ENCODE measurements around the gene PCSK6. TPM values are rescaled to one million over a fixed set of nuclear protein-coding genes. Genes with fewer than 3 reads are reported as not detected.
A peak's percentile ranks its signal among the peaks of the same experiment; 100 is the strongest.

Gene PCSK6
- total RNA-seq, 2 experiments from 2014 or later, result 0.28 TPM; not detected in 1

GRCh38 chr15:101500865-101501551, 11.5 kb upstream of the PCSK6 start:
- Histone ChIP-seq H3K4me3 (ENCODE audit: low read length) (no peak overlapping the region), H3K4me1 (ENCODE audit: insufficient read depth, low read length) (peaks cover 12% of the 10 kb centered on the region), H3K27me3 (ENCODE audit: control insufficient read depth in 1 of 2, insufficient read depth in 2 of 2, low read length in 2 of 2) (peaks cover 13 to 19% of the 10 kb centered on the region in 2 experiments), H3K9me3 (ENCODE audit: control insufficient read depth in 1 of 2, insufficient read depth in 1 of 2, low read length in 2 of 2) (no peaks in the 10 kb centered on the region), H3K36me3 (ENCODE audit: insufficient read depth, low read length) (no peaks in the 10 kb centered on the region), H3K27ac (ENCODE audit: low read depth in 1 of 2, low read length in 2 of 2) (no peak overlapping the region)
- H3K4me3 Mint-ChIP-seq, result no peak overlapping the region
- no peaks in the 10 kb centered on the region for H3K9me3 Mint-ChIP-seq
- H3K27me3 Mint-ChIP-seq, result peaks cover 74% of the 10 kb centered on the region
- peaks cover 11% of the 10 kb centered on the region for H3K4me1 Mint-ChIP-seq (ENCODE audit: low read depth)
- H3K36me3 Mint-ChIP-seq (ENCODE audit: low read depth), result no peaks in the 10 kb centered on the region
- intact Hi-C loops (cut with DNase I, micrococcal nuclease), result no loop called here
- no peak for DNase-seq
- no peak for ATAC-seq (ENCODE audit: poor library complexity)
- POLR2A ChIA-PET, result no interaction called here
- CTCF ChIA-PET, result no interaction called here
- TF ChIP-seq CTCF (IDR thresholded peaks at IDR 0.05), result no peak
- H3K27ac Mint-ChIP-seq, result no peak overlapping the region

GRCh38 chr15:101499863-101500713, 10.6 kb upstream of the PCSK6 start:
- H3K4me3 Mint-ChIP-seq, result no peak overlapping the region
- H3K27me3 Mint-ChIP-seq, result peaks cover 80% of the 10 kb centered on the region
- H3K4me1 Mint-ChIP-seq (ENCODE audit: low read depth), result peaks cover 11% of the 10 kb centered on the region
- intact Hi-C loops (cut with DNase I, micrococcal nuclease), result no loop called here
- no peaks in the 10 kb centered on the region for H3K9me3 ChIP-seq (ENCODE audit: control insufficient read depth in 1 of 2, insufficient read depth in 1 of 2, low read length in 2 of 2)
- H3K4me3 ChIP-seq (ENCODE audit: low read length), result no peak overlapping the region
- H3K27ac ChIP-seq (ENCODE audit: low read depth in 1 of 2, low read length in 2 of 2), result no peak overlapping the region
- ChIA-PET CTCF (no interaction called here), POLR2A (no interaction called here)
- no peak overlapping the region for H3K27ac Mint-ChIP-seq
- H3K36me3 Mint-ChIP-seq (ENCODE audit: low read depth), result no peaks in the 10 kb centered on the region
- peaks cover 17 to 22% of the 10 kb centered on the region in 2 experiments for H3K27me3 ChIP-seq (ENCODE audit: control insufficient read depth in 1 of 2, insufficient read depth in 2 of 2, low read length in 2 of 2)
- no peak for TF ChIP-seq CTCF (IDR thresholded peaks at IDR 0.05)
- no peaks in the 10 kb centered on the region for H3K9me3 Mint-ChIP-seq
- H3K4me1 ChIP-seq (ENCODE audit: insufficient read depth, low read length), result peaks cover 12% of the 10 kb centered on the region
- no peak for ATAC-seq (ENCODE audit: poor library complexity)
- H3K36me3 ChIP-seq (ENCODE audit: insufficient read depth, low read length), result no peaks in the 10 kb centered on the region
- DNase-seq, result peak in 2 of 14 experiments; percentile 16 to 37

- no peak for TF ChIP-seq CTCF (IDR thresholded peaks at IDR 0.05)
- CTCF ChIA-PET, result no interaction called here
- Histone ChIP-seq H3K9me3 (ENCODE audit: control insufficient read depth in 1 of 2, insufficient read depth in 1 of 2, low read length in 2 of 2) (no peaks in the 10 kb centered on the region), H3K36me3 (ENCODE audit: insufficient read depth, low read length) (no peaks in the 10 kb centered on the region), H3K4me3 (ENCODE audit: low read length) (no peak overlapping the region), H3K27ac (ENCODE audit: low read depth in 1 of 2, low read length in 2 of 2) (no peak overlapping the region), H3K4me1 (ENCODE audit: insufficient read depth, low read length) (peaks cover 12% of the 10 kb centered on the region), H3K27me3 (ENCODE audit: control insufficient read depth in 1 of 2, insufficient read depth in 2 of 2, low read length in 2 of 2) (peaks cover 22 to 24% of the 10 kb centered on the region in 2 experiments)
- no peaks in the 10 kb centered on the region for H3K36me3 Mint-ChIP-seq (ENCODE audit: low read depth)
- no peak for ATAC-seq (ENCODE audit: poor library complexity)
- H3K4me1 Mint-ChIP-seq (ENCODE audit: low read depth), result peaks cover 11% of the 10 kb centered on the region
- no peak overlapping the region for H3K27ac Mint-ChIP-seq
- peaks cover 83% of the 10 kb centered on the region for H3K27me3 Mint-ChIP-seq
- intact Hi-C loops (cut with DNase I, micrococcal nuclease), result no loop called here
- H3K4me3 Mint-ChIP-seq, result no peak overlapping the region
- DNase-seq, result no peak
- POLR2A ChIA-PET, result no interaction called here
- no peaks in the 10 kb centered on the region for H3K9me3 Mint-ChIP-seq
Measured at GRCh38 chr15:101498717-101499480, 9.4 kb upstream of the PCSK6 start.

Data from CD4-positive, alpha-beta T cell (primary cell).